ENCODE measurements around the gene DPH1. TPM values are rescaled to one million over a fixed set of nuclear protein-coding genes. Genes with fewer than 3 reads are reported as not detected.

DPH1 gene
- total RNA-seq, 4 donors from 2014 or later: 47.2 to 59.9 (median 57.7) TPM

DNA sequence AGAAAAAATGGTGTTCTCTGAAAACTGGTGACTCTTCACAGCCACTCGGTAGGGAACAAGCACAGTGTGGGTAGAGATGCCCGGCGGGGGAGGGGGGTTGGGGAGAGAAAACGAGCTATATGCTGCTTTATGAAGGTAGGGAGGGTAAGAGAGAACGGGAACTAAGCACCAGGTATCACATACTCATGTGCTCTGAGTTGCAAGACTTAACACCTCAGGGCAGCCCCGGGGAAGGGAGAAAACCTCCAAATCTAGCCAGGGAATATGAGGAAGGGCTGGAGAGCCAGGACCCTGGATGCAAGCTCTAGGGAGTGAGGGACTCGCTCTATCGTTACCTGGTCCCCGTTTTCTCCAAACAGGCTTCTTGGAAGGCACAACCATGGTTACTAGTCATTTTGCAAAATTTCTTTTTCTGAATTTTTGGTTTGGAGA, 60.3 kb downstream of the DPH1 start:
- H3K9me3 ChIP-seq: no peaks in the 10 kb centered on the region
- ATAC-seq (no peak), DNase-seq (no peak)
- H3K27me3 ChIP-seq: no peaks in the 10 kb centered on the region
- no peak overlapping the region for H3K4me3 ChIP-seq
- H3K36me3 ChIP-seq: no peaks in the 10 kb centered on the region
- in situ Hi-C loops (cut with MboI; ENCODE audit: low sequenced_read_pairs in 4 of 4): no loop called here
- no peak for TF ChIP-seq CTCF (IDR thresholded peaks at IDR 0.05 in 4 of 5, conservative IDR thresholded peaks at IDR 0.05 in 1 of 5)
- no peak for TF ChIP-seq POLR2A (IDR thresholded peaks at IDR 0.05)
- intact Hi-C loops (cut with DNase I; ENCODE audit: low total_unique reads): loop anchor here (5.0 kb wide), 1 partner anchor 33 kb away; the partner anchor contains the start of gene HIC1
- peaks cover 57 to 61% of the 10 kb centered on the region in 2 donors for H3K4me1 ChIP-seq
- peak overlapping the region; percentile 76 to 85 (median 80) for H3K27ac ChIP-seq

- in situ Hi-C loops (cut with MboI; ENCODE audit: low sequenced_read_pairs in 4 of 4) (no loop called here), intact Hi-C loops (cut with DNase I; ENCODE audit: low total_unique reads) (loop anchor here (5.0 kb wide), 1 partner anchor 34 kb away; the partner anchor contains the start of gene HIC1)
- no peaks in the 10 kb centered on the region for H3K36me3 ChIP-seq
- no peak for TF ChIP-seq POLR2A (IDR thresholded peaks at IDR 0.05)
- TF ChIP-seq CTCF (IDR thresholded peaks at IDR 0.05 in 4 of 5, conservative IDR thresholded peaks at IDR 0.05 in 1 of 5): peak in 2 of 5 experiments; percentile 17 to 20
- peak in 1 of 2 donors; percentile 61 for DNase-seq
- no peaks in the 10 kb centered on the region for H3K27me3 ChIP-seq
- H3K9me3 ChIP-seq: no peaks in the 10 kb centered on the region
- peaks cover 56% of the 10 kb centered on the region in 2 donors for H3K4me1 ChIP-seq
- ATAC-seq: peak; percentile 46 to 49
- H3K4me3 ChIP-seq: no peak overlapping the region
- peak overlapping the region; percentile 76 to 85 (median 80) for H3K27ac ChIP-seq
Measured at GRCh38 chr17:2090804-2091534, 61.0 kb downstream of the DPH1 start.

GRCh38 chr17:2092253-2092652, 62.3 kb downstream of the DPH1 start:
- in situ Hi-C loops (cut with MboI; ENCODE audit: low sequenced_read_pairs in 4 of 4): no loop called here
- ATAC-seq (no peak), DNase-seq (no peak)
- no peak overlapping the region for H3K4me3 ChIP-seq
- no peaks in the 10 kb centered on the region for H3K36me3 ChIP-seq
- H3K4me1 ChIP-seq: peaks cover 43% of the 10 kb centered on the region in 2 donors
- intact Hi-C loops (cut with DNase I; ENCODE audit: low total_unique reads): loop anchor here (5.0 kb wide), 1 partner anchor 35 kb away; the partner anchor contains the start of gene HIC1
- peak overlapping the region in 3 of 4 donors; percentile 19 to 79 (median 51) for H3K27ac ChIP-seq
- TF ChIP-seq CTCF (IDR thresholded peaks at IDR 0.05 in 4 of 5, conservative IDR thresholded peaks at IDR 0.05 in 1 of 5) (no peak), POLR2A (IDR thresholded peaks at IDR 0.05) (no peak)
- H3K27me3 ChIP-seq: no peaks in the 10 kb centered on the region
- H3K9me3 ChIP-seq: no peaks in the 10 kb centered on the region

DNA sequence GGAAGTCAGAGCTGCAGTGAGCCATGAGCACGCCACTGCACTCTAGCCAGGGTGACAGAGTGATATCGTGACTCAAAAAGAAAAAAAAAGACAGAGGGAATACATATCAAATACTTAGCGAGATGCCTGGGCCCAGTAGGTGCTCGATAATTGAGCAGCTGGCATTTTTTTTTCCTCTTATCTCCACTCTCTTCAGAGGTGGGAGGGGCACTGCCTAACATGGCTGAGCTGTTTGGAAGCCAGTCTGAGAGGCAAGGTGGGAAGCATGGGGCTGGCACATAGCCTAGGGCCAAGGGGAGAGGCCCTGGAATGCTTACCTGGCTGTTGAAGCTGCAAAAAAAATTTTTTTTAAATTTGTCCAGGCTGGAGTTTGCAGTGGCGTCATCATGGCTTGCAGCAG, 63.4 kb downstream of the DPH1 start:
- Histone ChIP-seq H3K36me3 (no peaks in the 10 kb centered on the region), H3K9me3 (no peaks in the 10 kb centered on the region), H3K4me3 (no peak overlapping the region), H3K27me3 (no peaks in the 10 kb centered on the region), H3K4me1 (peaks cover 32% of the 10 kb centered on the region in 2 donors), H3K27ac (peak overlapping the region in 1 of 4 donors; percentile 30)
- no peak for ATAC-seq
- DNase-seq: no peak
- intact Hi-C loops (cut with DNase I; ENCODE audit: low total_unique reads) (loop anchor here (5.0 kb wide), 1 partner anchor 36 kb away; the partner anchor contains the start of gene HIC1), in situ Hi-C loops (cut with MboI; ENCODE audit: low sequenced_read_pairs in 4 of 4) (no loop called here)
- TF ChIP-seq CTCF (IDR thresholded peaks at IDR 0.05 in 4 of 5, conservative IDR thresholded peaks at IDR 0.05 in 1 of 5) (no peak), POLR2A (IDR thresholded peaks at IDR 0.05) (no peak)

MicroRNAs encoded within 50 kb of the gene (microRNA counts, 767-probe panel; counts per million panel counts)
- microRNA hsa-miR-132-3p (7,641 to 7,731 counts per million in 2 donors), microRNA hsa-miR-212-3p (356 to 448 counts per million in 2 donors)

Small RNA genes lying within 50 kb of the gene (microRNA-seq; reads per million reads assigned to microRNA genes)
- gene MIR132 (ENCODE audit: borderline replicate concordance in 2 of 2): 754 to 942 reads per million in 2 donors
- 14.2 to 27.3 reads per million in 2 donors for gene MIR212 (ENCODE audit: borderline replicate concordance in 2 of 2)

Other genes with a start within 250 kb of the DPH1 start
- 10 to 100 TPM; 15.1 to 18.1 (median 16.7) TPM for gene SMYD4, start 200.3 kb upstream of the DPH1 start, total RNA-seq
- 10 to 100 TPM; 26.5 to 46.8 (median 34.9) TPM for gene RPA1, start 200.1 kb upstream of the DPH1 start, total RNA-seq
- 1 to 10 TPM in 2 of 4 donors, under 1 TPM in 2; 0.31 to 1.7 (median 1.2) TPM for gene RTN4RL1, start 4.8 kb upstream of the DPH1 start, total RNA-seq
- gene OVCA2, start 11.9 kb downstream of the DPH1 start, total RNA-seq: 10 to 100 TPM; 12.6 to 50.2 (median 34.4) TPM
- gene HIC1, start 24.9 kb downstream of the DPH1 start, total RNA-seq: 1 to 10 TPM; 4.6 to 9.6 (median 6.9) TPM